ENCODE measurements around the gene PIK3AP1. TPM values are rescaled to one million over a fixed set of nuclear protein-coding genes. Genes with fewer than 3 reads are reported as not detected.
A peak's percentile ranks its signal among the peaks of the same experiment; 100 is the strongest.
"Not testable (repeated sequence)": the region's sequence is repeated elsewhere in the genome, so short reads cannot be mapped to it uniquely, and the experiment has no call there.

PIK3AP1 gene
- total and polyA plus RNA-seq, 4 experiments from 2014 or later: 1.1 to 2.6 (median 1.5) TPM

DNA sequence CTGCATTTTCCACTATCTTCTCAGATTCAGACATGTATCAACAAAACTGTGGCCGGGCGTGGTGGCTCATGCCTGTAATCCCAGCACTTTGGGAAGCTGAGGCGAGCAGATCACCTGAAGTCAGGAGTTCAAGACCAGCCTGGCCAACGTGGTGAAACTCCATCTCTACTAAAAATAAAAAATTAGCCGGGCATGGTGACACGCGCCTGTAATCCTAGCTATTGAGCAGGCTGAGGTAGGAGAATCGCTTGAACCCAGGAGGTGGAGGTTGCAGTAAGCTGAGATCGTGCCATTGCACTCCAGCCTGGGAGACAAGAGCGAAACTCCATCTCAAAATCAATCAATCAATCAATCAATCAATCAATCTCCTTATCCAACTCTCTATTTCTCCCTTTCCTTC, 174.8 kb downstream of the PIK3AP1 start:
- Mint-ChIP-seq H3K36me3 (peaks cover 49 to 65% of the 10 kb centered on the region in 2 donors), H3K4me1 (peaks cover 0 to 12% (median 8%) of the 10 kb centered on the region in 4 donors), H3K4me3 (peak overlapping the region in 1 of 8 donors; percentile 22), H3K27ac (peak overlapping the region in 2 of 7 donors; percentile 11 to 51)
- peaks cover 36% of the 10 kb centered on the region for H3K36me3 ChIP-seq (ENCODE audit: insufficient read depth, low read length)
- H3K4me1 ChIP-seq (ENCODE audit: insufficient read depth, low read length); DNase-seq; H3K9me3 ChIP-seq (ENCODE audit: control insufficient read depth in 1 of 2, low read length in 2 of 2); H3K27me3 ChIP-seq (ENCODE audit: insufficient read depth, low read length); CTCF ChIA-PET (ENCODE audit: partially characterized antibody); H3K27me3 Mint-ChIP-seq; H3K4me3 ChIP-seq (ENCODE audit: low read length in 2 of 2); H3K9me3 Mint-ChIP-seq; H3K27ac ChIP-seq (ENCODE audit: low read depth, low read length); intact Hi-C loops (cut with micrococcal nuclease); POLR2A ChIA-PET (ENCODE audit: partially characterized antibody): not testable (repeated sequence)

Other genes with a start within 250 kb of the PIK3AP1 start
- gene TLL2, start 206.6 kb downstream of the PIK3AP1 start, total RNA-seq: under 1 TPM in 1 of 2 experiments, not detected in 1; 0.17 TPM
- gene TLL2, start 206.6 kb downstream of the PIK3AP1 start, polyA plus RNA-seq: under 1 TPM in 1 of 2 donors, not detected in 1; 0.03 TPM
- 100 to 1,000 TPM; 109 to 110 TPM for gene TM9SF3, start 133.5 kb downstream of the PIK3AP1 start, total RNA-seq
- gene TM9SF3, start 133.5 kb downstream of the PIK3AP1 start, polyA plus RNA-seq: 100 to 1,000 TPM in 1 of 2 donors, 10 to 100 TPM in 1; 74.7 to 125 TPM
- gene LCOR, start 111.8 kb upstream of the PIK3AP1 start, total RNA-seq: 10 to 100 TPM; 44.1 to 44.9 TPM
- gene LCOR, start 111.8 kb upstream of the PIK3AP1 start, polyA plus RNA-seq: 10 to 100 TPM; 15.0 to 21.1 TPM